Spleen (tissue), 11 donors: ENCODE results near the gene ANKRD24. TPM values are rescaled to one million over a fixed set of nuclear protein-coding genes. Genes with fewer than 3 reads are reported as not detected.

Experiments used
- DNase-seq: peaks from one replicate; pipeline ENCODE4 v3.0.0-alpha.2; 2020
- H3K27ac ChIP-seq, 8 donors: fragments of 200-600 bp; sonication (generic) in 7 of 8; 1 replicate in 4 of 8; 2 replicates in 4 of 8; pipeline versions ENCODE4 v1.5.0 to v1.8.0; 2016 to 2021; ENCODE audit warnings: inconsistent platforms in 4 of 8, mild to moderate bottlenecking in 4 of 8, moderate library complexity in 1 of 8
- H3K27me3 ChIP-seq, 7 donors: fragments of 200-600 bp; sonication (generic) in 6 of 7; replicated peaks in 1 of 7; 1 replicate in 4 of 7; 2 replicates in 3 of 7; pipeline versions ENCODE4 v1.5.0 to v1.8.0; 2016 to 2021; ENCODE audit warnings: inconsistent platforms in 3 of 7, mild to moderate bottlenecking in 1 of 7
- H3K36me3 ChIP-seq, 6 donors: fragments of 200-600 bp; sonication (generic) in 5 of 6; 1 replicate in 4 of 6; 2 replicates in 2 of 6; pipeline versions ENCODE4 v1.5.0 to v1.8.0; 2016 to 2021; ENCODE audit warnings: inconsistent platforms in 2 of 6
- H3K4me1 ChIP-seq, 6 donors: fragments of 200-600 bp; sonication (generic) in 5 of 6; 1 replicate in 3 of 6; 2 replicates in 3 of 6; pipeline versions ENCODE4 v1.5.0 to v1.8.0; 2016 to 2021; ENCODE audit warnings: inconsistent platforms in 3 of 6
- H3K4me3 ChIP-seq, 8 donors: fragments of 200-600 bp; sonication (generic) in 7 of 8; 1 replicate in 4 of 8; 2 replicates in 4 of 8; pipeline versions ENCODE4 v1.5.0 to v1.8.0; 2016 to 2021; ENCODE audit warnings: inconsistent platforms in 4 of 8, mild to moderate bottlenecking in 4 of 8, moderate library complexity in 2 of 8
- H3K9me3 ChIP-seq, 8 donors: fragments of 200-600 bp; sonication (generic) in 7 of 8; 1 replicate in 4 of 8; 2 replicates in 4 of 8; pipeline versions ENCODE4 v1.5.0 to v1.8.0; 2016 to 2021; ENCODE audit warnings: inconsistent platforms in 4 of 8
- POLR2A ChIP-seq, 3 donors: fragments of 450-650 bp; IDR thresholded peaks; one replicate each; pipeline ENCODE4 v1.5.1; 2017; ENCODE audit warnings: antibody characterized with exemption in 3 of 3, mild to moderate bottlenecking in 1 of 3
- POLR2AphosphoS5 ChIP-seq, 3 donors: sonication (generic); formaldehyde crosslinking; IDR thresholded peaks; one replicate each; pipeline ENCODE4 v1.5.1; 2017; ENCODE audit warnings: antibody characterized with exemption in 3 of 3
- WGBS, 5 donors: extraction: QIAGEN DNeasy Blood & Tissue Kit in 3 of 5; methylation state at CpG; one replicate each; pipeline versions ENCODE4 v1.1.5 to v1.1.7; 2013 to 2018; 5-methylcytosine and 5-hydroxymethylcytosine counted together
- intact Hi-C: fragments of 100-400 bp; cut with DNase I; formaldehyde crosslinking; loops from one replicate; pipeline ENCODE4 v1.15.0; 2023; ENCODE audit warnings: low total_unique reads
- polyA plus RNA-seq, 3 donors: library from polyadenylated mRNA; stranded (reverse); fragments of 200-250 nt; gene quantifications; one replicate each; pipeline ENCODE4 v1.2.1, GENCODE V29; 2013
- total RNA-seq, 7 donors: library from RNA; depleted of rRNA in 3 of 7; stranded (reverse); fragments of >200 nt in 3 of 7; fragmentation: NEBNext Ultra II Directional in 4 of 7; extraction: Animal tissue kit (Norgen Biotek cat#: 25700) in 4 of 7; gene quantifications; one replicate each; pipeline versions ENCODE4 v1.1.0 to v1.2.1, GENCODE V29; 2016 to 2021
- TF ChIP-seq, protein P1 (sequence below), 11 experiments: fragments of 200-600 bp in 7 of 11; fragments of 450-650 bp in 4 of 11; sonication (generic) in 4 of 11; IDR thresholded peaks in 8 of 11; conservative IDR thresholded peaks in 3 of 11; 1 replicate in 7 of 11; 2 replicates in 4 of 11; pipeline versions ENCODE4 v1.4.0 to v1.8.0; 2016 to 2021; ENCODE audit warnings: antibody characterized with exemption in 11 of 11, inconsistent platforms in 4 of 11, mild to moderate bottlenecking in 1 of 11
- donor health status: healthy with polysubstance abuse.
- donor health status: DM: no; HTN: no; CAD: no; lungs with moderate emphysema.
- donor health status: DM: no; HTN: no; CAD: no.
- donor health status: Bipolar disorder and iron deficiency.
- donor health status: healthy.
- donor health status: DM: no; HTN: no; CAD: no.
- donor health status: DM: yes; HTN: yes; CAD: no.

The ANKRD24 gene
- total and polyA plus RNA-seq, 10 donors = 0.67 to 2.2 (median 0.96) TPM

DNA sequence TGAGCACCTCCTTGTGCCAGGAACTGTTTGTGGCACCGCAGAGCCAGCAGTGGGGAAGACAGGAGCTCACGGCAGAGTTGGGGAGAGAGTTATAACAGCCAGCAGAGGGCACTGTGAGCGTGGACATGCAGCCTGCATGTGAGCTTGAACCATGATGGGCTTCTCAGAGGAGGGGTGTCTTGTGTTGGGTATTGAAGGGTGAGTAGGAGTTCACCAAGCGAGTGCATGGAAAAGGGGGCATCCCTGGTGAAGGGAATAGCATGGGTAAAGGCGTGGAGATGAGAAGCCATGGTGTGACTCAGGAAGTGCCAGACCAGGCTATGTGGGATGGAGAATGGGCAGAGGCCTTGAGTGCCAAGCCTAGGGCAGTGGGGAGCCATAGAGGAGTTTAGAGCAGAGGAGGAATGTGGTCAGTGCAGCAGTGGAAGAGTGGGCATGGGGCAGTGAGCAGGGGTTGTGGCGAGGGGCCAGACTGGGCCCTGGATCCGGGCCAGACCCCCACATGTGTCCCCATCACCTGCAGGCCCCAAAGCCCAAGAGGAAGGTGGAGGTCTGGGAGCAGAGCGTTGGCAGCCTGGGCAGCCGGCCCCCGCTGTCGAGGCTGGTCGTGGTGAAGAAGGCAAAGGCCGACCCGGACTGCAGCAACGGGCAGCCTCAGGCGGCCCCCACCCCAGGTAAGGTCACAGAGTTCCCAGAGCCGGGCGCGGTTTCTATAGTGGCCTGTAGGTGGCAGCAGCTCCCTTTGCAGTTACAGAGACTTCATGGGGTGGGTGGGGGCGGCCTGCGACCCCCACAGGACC is 84.8 kb downstream of the ANKRD24 start:
- Histone ChIP-seq H3K27ac (peak overlapping the region in 1 of 8 donors; percentile 6), H3K27me3 (no peaks in the 10 kb centered on the region), H3K9me3 (peaks cover 0 to 7% (median 0%) of the 10 kb centered on the region in 8 donors), H3K4me3 (no peak overlapping the region), H3K36me3 (peaks cover 6 to 100% (median 87%) of the 10 kb centered on the region in 6 donors), H3K4me1 (peaks cover 0 to 49% (median 20%) of the 10 kb centered on the region in 6 donors)
- intact Hi-C loops = loop anchor here (5.0 to 10.0 kb wide), 2 partner anchors 85 to 258 kb away; no protein-coding TSS in a partner anchor
- no peak for TF ChIP-seq POLR2A (IDR thresholded peaks at IDR 0.05)
- peak in 2 of 3 donors; percentile 29 to 57 for TF ChIP-seq POLR2AphosphoS5 (IDR thresholded peaks at IDR 0.05)
- TF ChIP-seq, protein P1, sequence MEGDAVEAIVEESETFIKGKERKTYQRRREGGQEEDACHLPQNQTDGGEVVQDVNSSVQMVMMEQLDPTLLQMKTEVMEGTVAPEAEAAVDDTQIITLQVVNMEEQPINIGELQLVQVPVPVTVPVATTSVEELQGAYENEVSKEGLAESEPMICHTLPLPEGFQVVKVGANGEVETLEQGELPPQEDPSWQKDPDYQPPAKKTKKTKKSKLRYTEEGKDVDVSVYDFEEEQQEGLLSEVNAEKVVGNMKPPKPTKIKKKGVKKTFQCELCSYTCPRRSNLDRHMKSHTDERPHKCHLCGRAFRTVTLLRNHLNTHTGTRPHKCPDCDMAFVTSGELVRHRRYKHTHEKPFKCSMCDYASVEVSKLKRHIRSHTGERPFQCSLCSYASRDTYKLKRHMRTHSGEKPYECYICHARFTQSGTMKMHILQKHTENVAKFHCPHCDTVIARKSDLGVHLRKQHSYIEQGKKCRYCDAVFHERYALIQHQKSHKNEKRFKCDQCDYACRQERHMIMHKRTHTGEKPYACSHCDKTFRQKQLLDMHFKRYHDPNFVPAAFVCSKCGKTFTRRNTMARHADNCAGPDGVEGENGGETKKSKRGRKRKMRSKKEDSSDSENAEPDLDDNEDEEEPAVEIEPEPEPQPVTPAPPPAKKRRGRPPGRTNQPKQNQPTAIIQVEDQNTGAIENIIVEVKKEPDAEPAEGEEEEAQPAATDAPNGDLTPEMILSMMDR (IDR thresholded peaks at IDR 0.05 in 8 of 11, conservative IDR thresholded peaks at IDR 0.05 in 3 of 11) = peak; percentile 63 to 86 (median 80)
- DNase-seq = peak; percentile 85
- 55 to 62% (median 57%) methylated on average over 21 of the region's 21 CpGs for WGBS, 5 donors

- WGBS, 5 donors = 91 to 96% (median 95%) methylated on average over 21 to 30 of the region's 30 CpGs
- peaks cover 0 to 49% (median 20%) of the 10 kb centered on the region in 6 donors for H3K4me1 ChIP-seq
- intact Hi-C loops = loop anchor here (5.0 to 10.0 kb wide), 2 partner anchors 84 to 257 kb away; no protein-coding TSS in a partner anchor
- no peak for DNase-seq
- TF ChIP-seq POLR2AphosphoS5 (IDR thresholded peaks at IDR 0.05) (no peak), POLR2A (IDR thresholded peaks at IDR 0.05) (no peak)
- TF ChIP-seq, protein P1 (IDR thresholded peaks at IDR 0.05 in 8 of 11, conservative IDR thresholded peaks at IDR 0.05 in 3 of 11) = peak in 1 of 11 experiments; percentile 5
- H3K9me3 ChIP-seq = peaks cover 0 to 8% (median 0%) of the 10 kb centered on the region in 8 donors
- no peak overlapping the region for H3K27ac ChIP-seq
- H3K4me3 ChIP-seq = no peak overlapping the region
- H3K36me3 ChIP-seq = peaks cover 6 to 97% (median 79%) of the 10 kb centered on the region in 6 donors
- no peaks in the 10 kb centered on the region for H3K27me3 ChIP-seq
Observed at GRCh38 chr19:4267901-4268815, 85.7 kb downstream of the ANKRD24 start.

- intact Hi-C loops = loop anchor here (5.0 to 10.0 kb wide), 2 partner anchors 83 to 256 kb away; no protein-coding TSS in a partner anchor
Observed at GRCh38 chr19:4268816-4269430, 86.4 kb downstream of the ANKRD24 start.

More at GRCh38 chr19:4268816-4269430, 86.4 kb downstream of the ANKRD24 start:
- Histone ChIP-seq H3K27me3 (no peaks in the 10 kb centered on the region), H3K27ac (no peak overlapping the region), H3K9me3 (peaks cover 0 to 8% (median 0%) of the 10 kb centered on the region in 8 donors), H3K4me1 (peaks cover 0 to 41% (median 18%) of the 10 kb centered on the region in 6 donors), H3K36me3 (peaks cover 6 to 92% (median 73%) of the 10 kb centered on the region in 6 donors), H3K4me3 (no peak overlapping the region)
- WGBS, 5 donors = 81 to 91% (median 85%) methylated on average over 8 to 13 of the region's 13 CpGs
- TF ChIP-seq, protein P1 (IDR thresholded peaks at IDR 0.05 in 8 of 11, conservative IDR thresholded peaks at IDR 0.05 in 3 of 11) = no peak
- TF ChIP-seq POLR2AphosphoS5 (IDR thresholded peaks at IDR 0.05) (peak in 1 of 3 donors; percentile 3), POLR2A (IDR thresholded peaks at IDR 0.05) (no peak)
- no peak for DNase-seq
